Ascending aorta (tissue), 2 donors: Measurements from ENCODE around the gene ISL1. TPM values are rescaled to one million over a fixed set of nuclear protein-coding genes. Genes with fewer than 3 reads are reported as not detected.

ENCODE experiments used
- DNase-seq, 2 donors: peaks; one replicate each; pipeline ENCODE4 v3.0.0-alpha.2; 2019; ENCODE audit warnings: low spot score in 2 of 2
- H3K27ac ChIP-seq, 2 donors: fragments of 200-600 bp; sonication (generic); one replicate each; pipeline ENCODE4 v1.5.1; 2016 to 2017; ENCODE audit warnings: mild to moderate bottlenecking in 1 of 2
- H3K27me3 ChIP-seq: fragments of 200-600 bp; sonication (generic); one replicate; pipeline ENCODE4 v1.5.1; 2017
- H3K36me3 ChIP-seq, 2 donors: fragments of 200-600 bp; sonication (generic); one replicate each; pipeline ENCODE4 v1.5.1; 2016
- H3K4me1 ChIP-seq, 2 donors: fragments of 200-600 bp; sonication (generic); one replicate each; pipeline ENCODE4 v1.5.1; 2016 to 2017; ENCODE audit warnings: mild to moderate bottlenecking in 1 of 2
- H3K4me3 ChIP-seq, 2 donors: fragments of 200-600 bp; sonication (generic); one replicate each; pipeline ENCODE4 v1.5.1; 2016 to 2017; ENCODE audit warnings: mild to moderate bottlenecking in 1 of 2
- H3K9me3 ChIP-seq, 2 donors: fragments of 200-600 bp; sonication (generic); one replicate each; pipeline ENCODE4 v1.5.1; 2016
- CTCF ChIP-seq, 3 experiments: fragments of 200-600 bp in 2 of 3; fragments of 450-650 bp in 1 of 3; sonication (generic) in 2 of 3; IDR thresholded peaks; one replicate each; pipeline ENCODE4 v1.5.1; 2016 to 2019; ENCODE audit warnings: antibody characterized with exemption in 3 of 3, mild to moderate bottlenecking in 1 of 3, moderate library complexity in 1 of 3
- intact Hi-C: fragments of 100-400 bp; cut with DNase I; formaldehyde crosslinking; loops from one replicate; pipeline ENCODE4 v1.15.1; 2023
- total RNA-seq: library from RNA; depleted of rRNA; stranded (reverse); fragments of >200 nt; gene quantifications from one replicate; pipeline ENCODE4 v1.1.0, GENCODE V29; 2016

The ISL1 gene
- total RNA-seq, 1 donor from 2014 or later, result not detected

DNA sequence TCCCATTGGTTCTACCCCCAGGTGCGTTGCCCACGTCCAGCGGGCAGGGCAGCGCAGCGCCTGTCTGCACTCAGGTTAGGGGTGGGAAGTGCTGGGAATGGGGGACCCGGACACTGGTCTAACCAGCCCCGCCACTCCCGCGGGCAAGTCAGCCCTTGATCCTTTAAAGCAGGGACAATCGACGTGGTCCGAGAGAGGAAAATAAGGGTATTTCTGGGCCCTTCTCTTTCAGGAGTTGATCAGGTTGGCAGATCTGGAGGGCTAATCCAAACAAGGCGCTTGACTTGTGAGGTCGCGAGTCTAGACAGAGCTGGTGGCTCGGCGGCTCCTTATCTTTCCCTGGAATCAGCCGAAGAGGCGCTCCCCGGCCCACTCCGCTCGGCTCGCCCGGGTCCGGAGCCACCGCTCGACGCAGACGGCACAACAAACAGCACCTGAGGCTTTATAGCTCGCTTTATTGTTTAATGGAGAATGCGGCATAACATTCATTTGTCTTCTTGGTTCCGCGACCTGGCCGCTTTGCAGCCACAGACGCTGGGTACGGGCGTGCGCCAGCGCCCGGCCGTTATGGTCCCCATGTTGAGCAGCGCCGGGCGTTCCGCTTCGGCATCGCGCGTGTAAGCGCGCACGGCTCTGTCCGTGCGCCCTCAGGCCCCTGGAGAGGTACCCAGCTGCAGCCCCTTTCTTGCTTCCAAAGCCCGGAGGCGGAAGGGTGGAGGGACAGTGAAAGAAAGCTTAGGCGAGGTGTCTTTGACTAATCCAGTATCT is 15.8 kb downstream of the ISL1 start:
- no peak overlapping the region for H3K27ac ChIP-seq
- H3K36me3 ChIP-seq, result no peaks in the 10 kb centered on the region
- intact Hi-C loops, result no loop called here
- no peaks in the 10 kb centered on the region for H3K27me3 ChIP-seq
- no peak for TF ChIP-seq CTCF (IDR thresholded peaks at IDR 0.05)
- no peaks in the 10 kb centered on the region for H3K4me1 ChIP-seq
- no peak for DNase-seq
- H3K9me3 ChIP-seq, result no peaks in the 10 kb centered on the region
- no peak overlapping the region for H3K4me3 ChIP-seq

GRCh38 chr5:51399643-51400006 is 16.4 kb downstream of the ISL1 start:
- H3K4me1 ChIP-seq, result no peaks in the 10 kb centered on the region
- no peak overlapping the region for H3K27ac ChIP-seq
- intact Hi-C loops, result no loop called here
- H3K4me3 ChIP-seq, result no peak overlapping the region
- DNase-seq, result no peak
- no peaks in the 10 kb centered on the region for H3K27me3 ChIP-seq
- TF ChIP-seq CTCF (IDR thresholded peaks at IDR 0.05), result no peak
- H3K9me3 ChIP-seq, result no peaks in the 10 kb centered on the region
- no peaks in the 10 kb centered on the region for H3K36me3 ChIP-seq

DNA sequence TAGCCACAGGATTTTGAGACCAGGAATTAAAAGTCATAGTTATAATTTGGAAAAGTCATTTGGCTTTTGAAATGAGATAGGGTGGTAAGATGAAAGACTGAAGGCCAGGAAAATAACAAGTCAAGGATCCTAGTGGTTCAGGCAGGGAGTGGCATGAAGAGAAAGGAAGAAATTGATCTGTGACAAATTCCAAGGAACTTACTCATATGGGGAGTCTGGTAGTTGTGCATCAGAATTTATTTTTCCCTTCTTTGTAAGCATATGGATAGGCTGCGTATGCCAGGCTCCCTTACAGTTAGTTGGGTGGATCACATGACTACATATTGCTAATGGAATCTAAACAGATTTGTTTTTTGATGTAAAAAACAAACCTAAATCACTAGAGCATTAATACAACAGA is 21.0 kb downstream of the ISL1 start:
- TF ChIP-seq CTCF (IDR thresholded peaks at IDR 0.05), result no peak
- no peak for DNase-seq
- H3K9me3 ChIP-seq, result no peaks in the 10 kb centered on the region
- H3K27ac ChIP-seq, result no peak overlapping the region
- no peak overlapping the region for H3K4me3 ChIP-seq
- H3K27me3 ChIP-seq, result no peaks in the 10 kb centered on the region
- H3K4me1 ChIP-seq, result no peaks in the 10 kb centered on the region
- intact Hi-C loops, result no loop called here
- H3K36me3 ChIP-seq, result no peaks in the 10 kb centered on the region

DNA sequence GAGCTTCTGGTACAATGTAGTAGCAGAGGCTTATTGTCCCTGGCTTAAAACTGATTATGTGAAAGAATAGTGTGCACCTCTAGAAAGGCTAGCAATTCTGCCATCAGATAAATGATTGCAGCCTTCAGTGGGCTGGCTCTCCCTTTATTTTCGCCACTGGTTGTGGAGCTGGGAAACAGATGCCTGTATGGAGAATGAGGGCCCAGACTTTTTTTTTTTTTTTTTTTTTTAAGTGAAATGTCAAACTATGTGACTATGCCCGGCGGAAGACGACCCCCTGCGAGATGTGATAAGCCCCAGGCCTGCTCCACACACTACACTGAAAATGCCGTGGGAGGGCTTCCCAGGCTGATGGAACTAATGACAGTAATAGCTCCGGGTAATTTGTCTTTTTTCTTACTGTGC is 28.7 kb downstream of the ISL1 start:
- no peaks in the 10 kb centered on the region for H3K9me3 ChIP-seq
- H3K36me3 ChIP-seq, result no peaks in the 10 kb centered on the region
- no peak for TF ChIP-seq CTCF (IDR thresholded peaks at IDR 0.05)
- DNase-seq, result no peak
- intact Hi-C loops, result no loop called here
- no peaks in the 10 kb centered on the region for H3K4me1 ChIP-seq
- H3K4me3 ChIP-seq, result no peak overlapping the region
- no peak overlapping the region for H3K27ac ChIP-seq
- no peaks in the 10 kb centered on the region for H3K27me3 ChIP-seq

DNA sequence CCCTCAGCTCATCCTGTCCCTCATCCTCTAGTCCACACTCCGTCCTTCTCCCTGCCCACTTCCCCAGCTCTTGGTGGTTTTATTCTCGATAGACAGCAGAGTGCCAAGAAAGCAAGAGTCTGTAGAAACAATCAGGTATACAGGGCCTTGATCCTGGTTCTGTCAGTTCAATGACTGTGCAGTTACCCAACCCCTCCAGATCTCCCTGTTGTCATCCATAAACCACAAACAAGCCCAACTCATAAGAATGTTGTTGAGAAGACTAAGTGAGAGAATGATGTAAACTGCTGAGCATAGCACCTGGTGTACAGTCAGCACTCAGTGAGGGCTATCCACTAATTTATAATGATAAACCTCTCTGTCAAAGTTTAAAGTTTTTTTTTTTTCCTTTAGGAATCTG is 31.3 kb downstream of the ISL1 start:
- intact Hi-C loops, result no loop called here
- Histone ChIP-seq H3K4me1 (no peaks in the 10 kb centered on the region), H3K4me3 (no peak overlapping the region), H3K27ac (no peak overlapping the region), H3K9me3 (no peaks in the 10 kb centered on the region), H3K36me3 (no peaks in the 10 kb centered on the region), H3K27me3 (no peaks in the 10 kb centered on the region)
- no peak for TF ChIP-seq CTCF (IDR thresholded peaks at IDR 0.05)
- no peak for DNase-seq

- H3K4me3 ChIP-seq, result no peak overlapping the region
- intact Hi-C loops, result no loop called here
- DNase-seq, result no peak
- H3K36me3 ChIP-seq, result no peaks in the 10 kb centered on the region
- H3K27me3 ChIP-seq, result no peaks in the 10 kb centered on the region
- no peak for TF ChIP-seq CTCF (IDR thresholded peaks at IDR 0.05)
- no peak overlapping the region for H3K27ac ChIP-seq
- no peaks in the 10 kb centered on the region for H3K9me3 ChIP-seq
- H3K4me1 ChIP-seq, result no peaks in the 10 kb centered on the region
Measured at GRCh38 chr5:51416149-51416548, 32.9 kb downstream of the ISL1 start.
